ENCODE data around the gene CNTNAP2.

The CNTNAP2 gene

DNA sequence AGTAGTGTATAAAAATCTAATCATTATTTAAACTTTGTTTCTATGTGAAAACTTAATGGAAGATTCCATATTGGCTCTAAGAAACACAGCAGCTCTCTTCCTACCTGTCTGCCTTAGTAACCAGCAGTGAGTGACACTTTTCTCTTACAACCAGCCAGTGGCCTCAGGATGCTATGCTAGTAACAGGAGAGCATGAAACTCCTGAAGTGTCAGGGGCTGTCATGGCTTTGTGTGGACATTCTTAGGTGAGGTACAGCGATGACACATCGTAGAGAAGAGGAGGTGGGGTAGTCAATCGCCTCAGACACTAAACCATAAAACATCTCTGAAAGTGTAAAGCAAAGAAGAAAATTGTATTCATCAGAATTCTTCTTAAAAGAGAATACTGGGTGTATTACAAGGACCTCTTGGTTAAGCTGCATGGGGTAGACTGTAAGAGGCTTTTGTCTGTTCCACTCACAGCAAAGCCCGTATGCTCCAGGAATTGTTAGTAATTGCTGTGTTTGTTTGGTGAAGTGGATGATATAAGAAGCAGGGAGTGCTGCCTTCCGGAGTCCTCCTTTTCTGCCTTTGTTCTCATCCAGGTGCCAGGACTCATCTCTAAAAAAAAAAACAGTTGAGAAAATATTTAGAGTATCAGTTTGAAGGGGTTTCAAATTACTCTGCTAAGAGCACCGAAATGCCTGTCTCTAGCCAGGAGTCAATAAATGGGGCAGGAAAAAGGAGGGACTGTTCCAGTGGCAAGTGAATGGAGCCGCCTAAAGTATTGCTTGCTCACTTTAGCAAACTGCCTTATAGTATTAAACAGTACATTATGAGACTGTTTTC is 518.8 kb downstream of the CNTNAP2 start:
- DNase-seq, result no peak

DNA sequence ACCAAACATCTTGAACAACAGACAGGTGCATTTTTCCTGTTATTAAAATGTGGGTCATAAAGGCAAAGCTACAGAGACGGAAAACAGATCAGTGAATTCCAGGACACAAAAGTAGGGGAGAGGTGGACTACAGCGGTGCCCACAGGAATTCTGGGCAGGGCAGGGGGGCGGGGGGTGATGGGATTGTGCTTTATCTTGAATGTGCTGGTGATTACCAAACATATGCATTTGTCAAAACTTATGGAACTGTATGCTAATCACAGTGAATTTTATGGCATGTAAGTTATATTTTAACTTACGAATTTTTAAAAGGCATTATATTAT is 519.4 kb downstream of the CNTNAP2 start:
- DNase-seq, result no peak

DNA sequence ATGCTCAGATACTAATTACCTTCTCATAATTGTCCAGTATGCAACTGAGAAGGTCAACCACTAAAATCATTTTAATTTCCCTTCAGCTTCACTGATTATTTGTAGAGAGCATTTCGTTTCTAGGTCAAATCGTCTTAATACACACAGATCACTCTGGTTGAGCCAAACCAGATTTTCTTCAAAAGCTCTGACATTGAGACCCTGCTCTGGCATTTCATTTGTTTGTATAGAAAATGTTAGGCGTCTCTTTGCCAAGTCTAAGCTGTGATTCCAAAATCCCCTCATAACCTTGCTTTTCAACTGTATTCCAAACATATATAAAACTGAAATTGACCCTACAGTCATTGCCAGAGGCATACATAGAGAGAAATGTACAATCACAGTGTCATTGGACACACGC is 520.0 kb downstream of the CNTNAP2 start:
- no peak for DNase-seq

DNA sequence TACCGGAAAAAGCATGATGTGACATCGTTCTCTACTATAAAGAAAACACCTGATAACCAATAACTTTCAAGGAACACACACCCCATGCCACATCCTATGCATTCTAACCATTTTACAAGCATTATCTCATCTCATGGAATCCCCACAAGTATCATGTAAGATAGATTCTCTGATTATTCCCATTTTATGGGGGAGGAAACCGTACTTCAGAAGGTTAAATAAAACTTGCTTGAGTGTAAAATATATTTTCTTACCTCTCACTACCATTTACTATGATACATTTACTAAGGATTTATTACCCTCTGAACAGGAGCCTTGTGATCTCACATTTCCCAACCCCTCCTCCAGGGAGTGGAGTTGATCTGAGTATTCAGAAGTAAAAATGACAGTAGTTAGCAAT is 522.7 kb downstream of the CNTNAP2 start:
- no peak for DNase-seq

DNA sequence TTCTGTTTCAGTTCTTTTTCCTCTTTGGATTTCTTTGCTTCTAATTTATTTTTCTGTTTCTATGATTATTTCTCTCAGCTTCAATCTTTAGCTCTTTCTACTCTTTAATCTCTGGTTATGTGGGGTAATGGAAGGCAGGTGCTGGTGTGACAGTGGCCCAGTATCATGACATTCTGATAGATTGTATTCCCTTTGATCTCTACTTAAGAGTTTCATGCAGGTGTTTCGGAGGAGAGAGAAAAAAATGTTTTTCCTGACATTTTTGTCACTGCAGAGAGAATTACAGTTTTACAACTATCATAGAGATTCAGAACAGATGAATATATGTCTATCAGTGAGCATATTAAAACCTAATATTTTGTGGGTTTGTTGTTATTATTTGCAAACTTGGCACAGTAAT is 524.9 kb downstream of the CNTNAP2 start:
- no peak for DNase-seq

DNA sequence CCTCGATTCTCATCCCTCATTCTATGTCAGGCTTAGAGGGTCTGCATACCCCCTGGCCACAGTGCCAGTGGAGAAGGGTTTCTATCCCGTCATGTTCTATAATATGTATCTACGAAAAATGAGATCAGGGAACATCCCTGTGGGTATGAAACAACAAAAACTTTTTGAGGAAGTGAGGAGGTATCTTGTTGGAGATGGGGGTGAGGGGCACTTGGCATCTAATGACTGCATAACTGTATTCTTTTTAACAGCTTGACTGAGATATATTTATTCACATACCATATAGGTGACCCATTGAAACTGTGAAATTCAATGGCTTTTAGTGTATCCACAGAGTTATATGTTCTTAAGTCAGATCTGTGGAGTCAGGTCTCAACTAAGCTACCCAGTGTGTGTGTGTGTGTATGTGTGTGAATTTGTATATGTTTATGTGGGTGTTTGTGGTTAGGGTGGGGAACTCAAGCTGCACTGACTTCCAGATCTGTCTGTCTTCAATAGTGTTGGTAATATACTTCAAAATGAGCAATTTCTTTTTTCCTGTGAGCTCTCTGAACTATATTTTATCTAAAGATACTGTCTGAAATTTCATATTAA is 528.9 kb downstream of the CNTNAP2 start:
- no peak for DNase-seq

DNA sequence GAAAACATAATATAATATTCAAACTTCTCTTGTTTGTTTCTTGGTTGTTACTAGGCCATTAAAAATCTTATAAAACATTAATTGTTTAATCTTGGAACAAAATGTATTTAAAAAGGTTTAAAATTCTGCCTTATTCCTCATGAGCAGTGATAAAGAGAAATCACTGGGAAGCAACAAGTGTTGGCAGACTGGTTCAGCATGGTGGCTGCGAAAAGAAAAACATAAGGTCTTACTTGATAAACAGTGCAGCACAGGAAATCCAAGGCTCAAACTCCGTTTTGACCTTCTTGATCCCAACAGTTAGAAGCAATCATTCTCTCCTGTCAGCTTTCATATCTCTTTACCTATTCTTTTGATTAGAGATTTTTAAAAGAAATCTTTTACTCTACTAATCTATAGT is 530.8 kb downstream of the CNTNAP2 start:
- no peak for DNase-seq

DNA sequence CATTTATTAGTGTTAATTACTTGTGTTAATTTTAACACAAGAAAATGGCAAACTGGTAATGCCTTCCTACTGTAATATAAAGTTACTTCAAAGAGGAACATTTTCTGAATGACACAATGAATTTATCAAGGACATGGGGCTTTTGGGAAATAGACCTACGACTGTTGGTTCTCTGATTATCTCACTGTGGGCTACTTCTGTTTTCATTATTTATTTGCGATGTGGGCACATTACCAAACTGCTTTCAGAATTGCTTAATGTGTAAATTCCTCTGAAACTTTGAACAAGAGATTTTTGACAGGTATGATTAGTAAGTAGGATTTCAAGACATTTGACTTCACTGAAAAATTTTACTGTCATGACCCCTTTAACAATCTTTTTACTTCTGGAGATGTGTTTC is 535.6 kb downstream of the CNTNAP2 start:
- no peak for DNase-seq

DNA sequence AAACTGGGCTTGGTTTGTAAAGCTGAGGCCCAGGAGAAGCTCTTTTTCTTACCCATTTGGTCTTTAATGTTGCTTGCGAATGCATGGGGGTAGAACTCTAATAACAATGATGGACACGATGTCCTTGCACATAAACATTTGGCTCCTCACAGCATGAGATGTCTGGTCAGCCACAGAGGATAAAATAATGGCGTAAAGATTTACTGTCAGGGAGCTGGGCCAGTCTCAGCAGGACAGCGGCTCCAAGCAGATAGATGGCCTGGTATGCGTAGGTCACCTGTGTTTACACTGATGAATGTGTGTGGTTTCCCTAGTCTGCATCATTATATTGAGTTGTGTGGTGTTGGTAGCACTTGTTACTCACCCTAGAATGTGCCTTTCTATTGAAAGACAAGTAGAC is 537.4 kb downstream of the CNTNAP2 start:
- DNase-seq, result no peak

DNA sequence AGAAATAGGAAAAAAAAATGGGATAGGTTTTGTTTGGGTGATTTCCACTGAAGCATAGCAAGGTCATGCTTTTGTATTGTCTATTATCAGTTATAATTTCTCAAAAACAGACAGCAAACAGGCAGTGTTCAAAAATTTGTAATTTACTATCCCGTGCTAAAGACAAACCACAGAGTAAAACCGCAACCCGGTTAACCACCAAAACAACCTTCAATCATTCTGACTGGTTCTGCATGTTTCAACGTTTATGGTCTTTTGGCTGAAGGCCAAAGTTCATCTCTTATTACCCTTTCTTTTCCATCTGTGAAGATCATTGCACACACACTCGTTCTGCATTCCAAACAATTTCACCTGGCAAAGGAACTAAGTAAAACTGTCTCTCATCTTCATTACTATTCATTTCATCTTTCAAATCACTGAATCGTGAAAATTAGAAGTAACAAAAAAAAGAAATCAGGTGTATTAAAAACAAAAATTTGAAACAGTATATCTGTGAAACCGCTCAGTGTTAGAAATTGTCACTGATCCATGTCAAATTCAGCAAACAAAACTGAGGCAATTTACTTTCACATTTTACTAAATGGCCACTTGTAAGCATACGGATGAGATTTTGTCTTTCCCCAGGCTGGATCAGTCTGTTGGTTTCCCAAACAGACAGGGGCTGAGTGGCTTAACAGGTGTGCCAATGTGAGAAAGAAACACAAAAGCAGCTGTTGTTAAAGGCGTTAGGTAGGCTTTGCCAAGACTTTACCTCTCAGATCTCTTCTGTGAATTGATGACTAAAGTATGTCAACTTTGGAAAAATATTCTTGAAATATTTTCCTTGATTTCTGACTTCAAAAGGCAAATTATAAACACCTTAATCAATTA is 539.6 kb downstream of the CNTNAP2 start:
- DNase-seq, result no peak

DNA sequence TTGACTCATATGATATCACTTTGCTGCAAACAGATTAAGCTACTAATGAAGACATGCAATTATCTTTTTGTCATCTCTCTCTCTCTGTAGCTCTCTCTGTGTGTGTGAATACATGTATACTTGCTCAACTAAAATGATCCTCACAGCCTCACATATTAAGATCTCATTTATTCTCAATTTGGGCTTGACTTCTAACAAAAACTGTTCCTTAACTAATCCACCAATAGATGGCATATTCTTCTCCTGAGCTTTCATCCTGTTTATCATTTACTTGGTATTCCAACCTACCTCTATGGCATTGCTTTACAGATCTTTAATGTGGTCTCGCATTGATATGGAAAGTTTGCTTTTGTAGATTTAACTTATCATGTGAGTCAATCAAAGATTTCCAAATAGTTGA is 540.4 kb downstream of the CNTNAP2 start:
- DNase-seq, result no peak

DNA sequence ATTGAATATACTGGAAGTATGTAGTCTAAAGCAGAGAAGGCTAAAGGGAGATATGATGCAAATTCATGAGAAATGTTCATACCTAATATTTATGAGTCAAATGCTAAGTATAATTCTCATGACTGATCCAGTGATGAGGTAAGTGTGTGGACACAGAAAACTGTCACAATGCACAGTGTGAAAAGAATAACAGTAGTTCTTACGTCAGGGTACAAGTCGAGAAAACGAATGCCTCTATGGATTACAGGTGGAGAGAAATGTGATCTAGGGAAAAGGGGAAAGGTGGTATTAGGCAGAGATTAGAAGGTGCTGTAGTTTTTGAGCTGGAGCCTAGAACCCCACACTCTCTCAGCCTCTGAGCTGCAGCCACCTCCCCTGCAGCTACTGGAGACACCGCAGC is 542.0 kb downstream of the CNTNAP2 start:
- DNase-seq, result no peak

DNA sequence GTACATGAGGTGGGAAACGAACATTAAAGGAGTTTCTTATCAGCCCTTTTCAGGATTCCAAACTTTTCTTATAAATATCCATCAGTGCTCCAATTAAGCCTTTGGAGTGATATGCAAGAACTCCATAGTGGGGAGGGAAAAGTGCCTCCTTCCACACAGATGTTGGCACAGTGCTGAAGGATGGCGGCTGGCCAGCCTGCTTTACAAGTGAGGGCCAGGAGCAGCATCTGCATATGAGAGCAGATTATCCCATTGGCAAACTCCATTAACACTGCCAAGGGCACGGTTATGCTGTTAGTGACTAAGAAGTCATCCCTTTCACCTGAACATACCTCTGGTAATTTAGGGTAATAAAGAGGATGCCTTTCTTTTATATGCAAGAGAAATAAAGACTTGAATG is 543.1 kb downstream of the CNTNAP2 start:
- DNase-seq, result no peak

DNA sequence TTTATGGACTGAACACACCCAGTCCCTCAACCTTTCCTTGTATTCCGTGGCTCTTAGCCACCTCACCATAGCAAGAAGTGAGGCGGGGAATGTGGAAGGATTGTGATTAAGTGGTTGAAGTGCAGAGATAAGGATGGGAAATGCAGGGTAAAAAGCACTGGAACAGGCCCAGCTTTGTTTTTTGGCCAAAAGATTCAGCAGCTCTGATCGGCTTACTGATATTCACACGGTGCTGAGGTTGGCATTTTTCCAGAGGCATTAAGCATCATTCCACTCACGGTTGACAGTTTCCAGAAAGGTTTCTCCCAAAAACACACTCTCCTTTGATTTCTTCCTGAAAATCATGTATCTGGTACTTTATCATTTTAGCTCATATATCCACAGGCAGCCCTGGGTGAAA is 544.2 kb downstream of the CNTNAP2 start:
- no peak for DNase-seq

DNA sequence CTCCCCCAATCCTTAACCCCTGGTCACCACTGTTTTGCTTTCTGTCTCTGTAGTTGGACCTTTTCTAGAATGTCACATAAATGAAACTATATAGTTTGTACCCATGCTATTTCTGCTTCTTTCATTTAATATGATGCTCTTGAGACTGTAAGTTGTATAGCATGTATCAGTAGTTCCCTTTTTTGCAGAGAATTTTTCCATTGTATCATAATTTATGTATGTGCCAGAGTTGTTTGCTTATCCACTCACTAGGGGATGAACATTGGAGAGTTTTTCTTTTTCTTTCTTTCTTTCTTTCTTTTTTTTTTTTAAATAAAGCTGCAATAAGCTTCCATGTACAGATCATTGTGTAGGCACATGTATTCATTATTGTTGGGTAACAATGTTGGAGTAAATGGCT is 544.8 kb downstream of the CNTNAP2 start:
- DNase-seq, result no peak

DNA sequence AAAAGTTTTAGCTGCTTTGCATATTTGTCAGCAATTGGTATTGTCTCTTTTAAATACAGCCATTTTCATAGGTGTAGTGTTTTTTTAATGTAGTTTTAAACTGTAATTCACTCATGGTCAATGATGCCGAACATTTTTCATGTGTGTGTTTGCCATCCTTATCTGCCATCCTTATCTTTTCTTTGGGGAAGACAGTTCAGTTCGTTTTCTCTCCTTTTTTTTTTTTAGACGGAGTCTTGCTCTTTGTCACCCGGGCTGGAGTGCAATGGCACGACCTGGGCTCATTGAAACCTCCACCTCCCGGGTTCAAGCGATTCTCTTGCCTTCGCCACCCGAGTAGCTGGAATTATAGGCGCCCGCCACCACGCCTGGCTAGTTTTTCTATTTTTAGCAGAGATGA is 545.3 kb downstream of the CNTNAP2 start:
- DNase-seq, result no peak

DNA sequence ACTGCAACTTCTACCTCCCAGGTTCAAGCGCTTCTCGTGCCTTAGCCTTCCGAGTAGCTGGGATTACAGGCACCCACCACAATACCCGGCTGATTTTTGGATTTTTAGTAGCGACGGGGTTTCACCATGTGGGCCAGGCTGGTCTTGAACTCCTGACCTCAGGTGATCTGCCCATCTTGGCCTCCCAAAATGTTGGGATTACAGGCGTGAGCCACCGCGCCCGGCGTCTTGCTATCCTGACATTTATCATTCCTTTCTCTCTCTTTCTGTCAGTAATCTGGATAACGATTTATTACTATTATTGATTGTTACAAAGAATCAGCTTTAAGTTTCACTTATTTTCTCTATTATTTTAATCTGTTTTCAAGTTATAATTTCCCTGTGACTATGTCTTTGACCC is 548.4 kb downstream of the CNTNAP2 start:
- no peak for DNase-seq

DNA sequence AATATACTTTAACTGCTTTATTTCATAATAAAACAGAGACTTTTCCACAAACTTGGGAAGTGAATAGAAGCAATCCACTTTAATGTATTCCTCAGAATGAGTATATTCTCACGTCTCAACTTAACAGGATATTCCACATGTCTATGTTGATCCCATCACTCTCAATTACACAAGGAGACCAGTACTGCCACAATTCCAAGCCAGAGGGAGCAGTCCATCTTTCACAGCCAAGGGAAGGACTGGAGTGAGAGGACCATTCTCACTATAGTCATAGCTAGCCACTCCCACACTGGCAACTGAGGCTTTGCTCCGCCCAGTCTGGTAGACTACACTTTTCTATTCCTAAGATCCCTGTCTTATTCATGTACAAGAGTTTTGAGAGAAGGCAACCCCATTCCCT is 553.9 kb downstream of the CNTNAP2 start:
- DNase-seq, result no peak

DNA sequence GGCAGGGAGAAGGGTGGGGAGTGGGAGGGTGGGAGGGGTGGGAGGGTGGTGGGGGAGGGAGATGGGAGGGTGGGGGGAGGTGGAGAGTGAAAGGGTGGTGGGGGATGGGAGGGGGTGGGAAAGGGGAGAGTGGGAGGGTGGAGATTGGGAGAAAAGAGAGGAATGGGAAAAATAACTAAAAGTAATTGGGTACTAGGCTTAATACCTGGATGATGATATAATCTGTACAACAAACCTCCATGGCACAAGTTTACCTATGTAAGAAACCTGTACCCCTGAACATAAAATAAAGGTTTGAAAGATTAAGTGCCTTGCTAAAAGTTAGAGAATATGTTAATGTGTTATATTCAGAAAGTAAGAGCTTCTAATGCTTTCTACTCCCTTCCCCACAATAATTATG is 564.9 kb downstream of the CNTNAP2 start:
- no peak for DNase-seq

DNA sequence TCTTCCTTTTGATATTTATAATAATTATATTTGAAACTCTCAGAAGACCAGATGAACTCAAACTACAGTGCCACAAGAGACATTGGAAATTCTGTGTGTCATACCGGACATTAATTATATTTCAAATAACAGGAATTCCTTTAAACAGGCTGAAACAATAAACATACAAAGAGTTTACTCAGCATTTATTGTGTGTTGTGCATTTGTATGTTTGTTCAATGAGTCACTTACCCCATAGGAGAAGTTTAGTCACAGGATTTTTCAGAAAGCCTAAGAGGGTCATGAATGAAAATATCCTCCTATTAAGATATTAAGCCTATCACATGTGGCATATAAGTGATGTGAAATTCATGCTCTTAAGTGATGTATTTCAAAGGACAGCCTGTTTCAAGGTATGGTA is 566.8 kb downstream of the CNTNAP2 start:
- DNase-seq, result no peak

DNA sequence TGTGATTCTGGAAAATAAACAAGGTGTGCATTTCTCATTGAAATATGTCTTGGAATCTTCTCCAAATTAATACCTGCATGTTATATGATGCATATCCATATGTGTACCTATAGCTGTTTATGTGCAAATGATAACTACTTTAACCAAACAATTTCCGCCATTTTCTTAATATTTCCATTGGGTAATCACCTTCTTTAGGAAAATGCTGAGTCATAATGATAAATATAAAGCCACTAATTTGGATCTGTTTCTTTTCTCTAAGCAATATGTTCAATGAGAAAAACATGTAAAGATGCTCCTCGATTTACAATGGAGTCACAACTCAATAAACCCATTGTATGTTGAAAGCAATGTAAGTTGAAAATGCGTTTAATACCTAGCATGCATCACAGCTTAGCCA is 574.4 kb downstream of the CNTNAP2 start:
- DNase-seq, result no peak

DNA sequence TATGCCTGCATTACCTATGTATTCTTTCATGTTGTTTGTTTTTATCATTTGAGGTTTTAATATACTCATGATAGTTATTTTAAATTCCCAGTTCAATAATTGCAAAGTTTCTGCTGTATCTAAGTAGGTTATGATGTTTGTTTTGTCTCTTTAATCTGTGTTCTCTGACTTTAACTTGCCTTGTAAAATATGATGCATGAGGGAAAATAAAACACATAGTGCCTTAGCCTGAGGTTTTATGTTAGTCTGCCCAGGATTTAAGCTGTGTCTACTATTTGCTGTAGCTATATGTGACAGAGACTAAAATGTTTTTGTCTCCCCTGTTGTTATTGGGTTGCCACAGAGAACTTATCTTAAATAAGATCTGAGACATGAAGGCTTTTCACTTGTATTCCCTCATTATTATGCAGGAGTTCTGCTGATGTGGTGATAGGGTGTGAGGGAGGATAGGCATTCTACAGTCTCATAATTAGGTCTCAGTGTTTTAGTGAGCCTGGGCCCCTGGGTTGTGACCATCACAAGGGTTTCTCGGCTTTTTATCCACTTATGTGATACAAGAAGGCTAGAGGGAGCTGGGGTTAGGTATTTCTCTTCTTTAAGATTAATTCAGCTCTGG is 582.5 kb downstream of the CNTNAP2 start:
- no peak for DNase-seq

DNA sequence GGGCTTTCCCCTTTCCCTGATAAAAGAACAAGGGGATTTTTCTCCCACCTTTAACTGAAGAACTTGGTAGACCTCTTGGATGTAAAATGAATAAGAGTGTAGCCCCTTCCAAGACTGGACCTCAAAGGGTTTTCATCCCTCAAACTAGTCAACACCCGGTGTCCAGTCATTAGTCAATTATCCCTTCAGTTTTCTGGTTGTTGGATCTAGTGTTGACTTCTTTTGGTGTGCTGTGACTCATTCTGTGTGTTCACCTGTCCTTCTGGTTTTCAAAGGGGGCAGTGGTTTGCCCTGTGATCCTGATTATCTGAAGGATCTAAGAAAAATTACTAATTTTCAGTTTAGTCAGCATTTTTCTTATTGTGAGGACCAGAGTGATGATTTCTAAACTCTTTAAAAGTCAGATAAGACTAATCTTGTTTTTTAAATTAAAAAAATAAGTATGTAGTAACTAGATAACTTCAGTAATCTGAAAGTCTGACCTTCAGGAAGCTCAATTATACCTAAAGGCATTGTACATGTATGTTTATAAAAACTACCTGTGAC is 583.5 kb downstream of the CNTNAP2 start:
- DNase-seq, result no peak

Data from activated naive CD4-positive, alpha-beta T cell treated with anti-CD3 and anti-CD28 coated beads, Interleukin-2, amount 50 U/mL, for 16 hours (primary cell).